ENCODE measurements around the gene OR1Q1. TPM values are rescaled to one million over a fixed set of nuclear protein-coding genes. Genes with fewer than 3 reads are reported as not detected.

Gene OR1Q1
- total RNA-seq, 1 experiment from 2014 or later = not detected

DNA sequence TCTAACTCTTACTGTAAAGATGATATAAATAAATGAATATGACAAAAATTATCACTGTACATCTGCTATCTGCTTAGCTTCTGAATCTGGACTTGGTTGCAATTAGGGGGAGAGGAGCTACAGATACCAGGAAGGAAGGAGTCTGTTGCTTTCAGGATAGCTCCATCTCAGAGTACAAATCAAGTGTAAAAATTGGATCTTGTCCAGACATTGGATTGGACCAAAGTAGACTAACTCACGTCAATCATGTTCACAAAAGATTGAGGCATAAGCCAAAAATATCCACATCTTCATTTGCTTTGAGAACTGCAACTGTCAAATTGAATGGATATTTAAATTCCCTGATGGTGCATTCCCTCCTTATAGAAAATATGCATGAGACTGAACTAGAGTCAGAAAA, 8.8 kb upstream of the OR1Q1 start (continued):
- TF ChIP-seq, protein P1, sequence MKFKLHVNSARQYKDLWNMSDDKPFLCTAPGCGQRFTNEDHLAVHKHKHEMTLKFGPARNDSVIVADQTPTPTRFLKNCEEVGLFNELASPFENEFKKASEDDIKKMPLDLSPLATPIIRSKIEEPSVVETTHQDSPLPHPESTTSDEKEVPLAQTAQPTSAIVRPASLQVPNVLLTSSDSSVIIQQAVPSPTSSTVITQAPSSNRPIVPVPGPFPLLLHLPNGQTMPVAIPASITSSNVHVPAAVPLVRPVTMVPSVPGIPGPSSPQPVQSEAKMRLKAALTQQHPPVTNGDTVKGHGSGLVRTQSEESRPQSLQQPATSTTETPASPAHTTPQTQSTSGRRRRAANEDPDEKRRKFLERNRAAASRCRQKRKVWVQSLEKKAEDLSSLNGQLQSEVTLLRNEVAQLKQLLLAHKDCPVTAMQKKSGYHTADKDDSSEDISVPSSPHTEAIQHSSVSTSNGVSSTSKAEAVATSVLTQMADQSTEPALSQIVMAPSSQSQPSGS (CRISPR knock-in tag; IDR thresholded peaks at IDR 0.05; ENCODE audit: borderline replicate concordance, low read depth) = no peak
- TF ChIP-seq EMX1 (CRISPR knock-in tag; IDR thresholded peaks at IDR 0.05) (no peak), ZNF671 (CRISPR knock-in tag; IDR thresholded peaks at IDR 0.05) (no peak), SMAD4 (CRISPR knock-in tag; IDR thresholded peaks at IDR 0.05) (no peak), ZNF232 (CRISPR knock-in tag; IDR thresholded peaks at IDR 0.05) (no peak), KAT7 (CRISPR knock-in tag; IDR thresholded peaks at IDR 0.05; ENCODE audit: borderline replicate concordance) (no peak), JAZF1 (CRISPR knock-in tag; IDR thresholded peaks at IDR 0.05) (no peak)
- TF ChIP-seq, protein P2, sequence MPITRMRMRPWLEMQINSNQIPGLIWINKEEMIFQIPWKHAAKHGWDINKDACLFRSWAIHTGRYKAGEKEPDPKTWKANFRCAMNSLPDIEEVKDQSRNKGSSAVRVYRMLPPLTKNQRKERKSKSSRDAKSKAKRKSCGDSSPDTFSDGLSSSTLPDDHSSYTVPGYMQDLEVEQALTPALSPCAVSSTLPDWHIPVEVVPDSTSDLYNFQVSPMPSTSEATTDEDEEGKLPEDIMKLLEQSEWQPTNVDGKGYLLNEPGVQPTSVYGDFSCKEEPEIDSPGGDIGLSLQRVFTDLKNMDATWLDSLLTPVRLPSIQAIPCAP (CRISPR knock-in tag; IDR thresholded peaks at IDR 0.05) = no peak

DNA sequence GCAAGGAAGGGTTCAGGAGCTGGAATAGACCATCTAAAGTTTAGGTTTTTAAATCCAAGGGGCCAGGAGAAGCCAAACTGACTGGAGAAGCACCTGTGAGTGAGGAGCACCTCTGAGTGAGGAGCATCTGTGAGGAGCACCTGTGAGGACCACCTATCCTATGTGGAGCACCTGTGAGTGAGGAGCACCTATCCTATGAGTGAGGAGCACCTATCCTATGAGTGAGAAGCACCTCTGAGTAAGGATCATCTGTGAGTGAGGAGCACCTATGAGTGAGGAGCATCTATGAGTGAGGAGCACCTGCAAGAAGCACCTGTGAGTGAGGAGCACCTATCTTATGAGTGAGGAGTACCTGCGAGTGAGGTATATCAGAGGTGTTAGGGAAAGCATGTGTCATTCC, 8.0 kb upstream of the OR1Q1 start:
- ATAC-seq = no peak
- H3K27ac Mint-ChIP-seq = no peak overlapping the region
- no peaks in the 10 kb centered on the region for H3K4me1 Mint-ChIP-seq
- ChIA-PET CTCF (no interaction called here), POLR2A (no interaction called here)
- peaks cover 29% of the 10 kb centered on the region for H3K36me3 Mint-ChIP-seq
- peaks cover 88% of the 10 kb centered on the region for H3K9me3 Mint-ChIP-seq
- no peak for DNase-seq (ENCODE audit: low spot score)
- H3K27me3 Mint-ChIP-seq (ENCODE audit: low read depth) = peaks cover 4% of the 10 kb centered on the region
- H3K4me3 Mint-ChIP-seq = no peak overlapping the region
- TF ChIP-seq RORB (CRISPR knock-in tag; IDR thresholded peaks at IDR 0.05) (no peak), ZNF138 (CRISPR knock-in tag; conservative IDR thresholded peaks at IDR 0.05) (no peak), JAZF1 (CRISPR knock-in tag; IDR thresholded peaks at IDR 0.05) (no peak), GABPB1 (CRISPR knock-in tag; IDR thresholded peaks at IDR 0.05) (no peak)
- TF ChIP-seq, protein P3, sequence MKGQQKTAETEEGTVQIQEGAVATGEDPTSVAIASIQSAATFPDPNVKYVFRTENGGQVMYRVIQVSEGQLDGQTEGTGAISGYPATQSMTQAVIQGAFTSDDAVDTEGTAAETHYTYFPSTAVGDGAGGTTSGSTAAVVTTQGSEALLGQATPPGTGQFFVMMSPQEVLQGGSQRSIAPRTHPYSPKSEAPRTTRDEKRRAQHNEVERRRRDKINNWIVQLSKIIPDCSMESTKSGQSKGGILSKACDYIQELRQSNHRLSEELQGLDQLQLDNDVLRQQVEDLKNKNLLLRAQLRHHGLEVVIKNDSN (CRISPR knock-in tag; IDR thresholded peaks at IDR 0.05) = no peak
- TF ChIP-seq, protein P4, sequence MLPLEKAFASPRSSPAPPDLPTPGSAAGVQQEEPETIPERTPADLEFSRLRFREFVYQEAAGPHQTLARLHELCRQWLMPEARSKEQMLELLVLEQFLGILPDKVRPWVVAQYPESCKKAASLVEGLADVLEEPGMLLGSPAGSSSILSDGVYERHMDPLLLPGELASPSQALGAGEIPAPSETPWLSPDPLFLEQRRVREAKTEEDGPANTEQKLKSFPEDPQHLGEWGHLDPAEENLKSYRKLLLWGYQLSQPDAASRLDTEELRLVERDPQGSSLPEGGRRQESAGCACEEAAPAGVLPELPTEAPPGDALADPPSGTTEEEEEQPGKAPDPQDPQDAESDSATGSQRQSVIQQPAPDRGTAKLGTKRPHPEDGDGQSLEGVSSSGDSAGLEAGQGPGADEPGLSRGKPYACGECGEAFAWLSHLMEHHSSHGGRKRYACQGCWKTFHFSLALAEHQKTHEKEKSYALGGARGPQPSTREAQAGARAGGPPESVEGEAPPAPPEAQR (CRISPR knock-in tag; IDR thresholded peaks at IDR 0.05) = no peak
- TF ChIP-seq, protein P5, sequence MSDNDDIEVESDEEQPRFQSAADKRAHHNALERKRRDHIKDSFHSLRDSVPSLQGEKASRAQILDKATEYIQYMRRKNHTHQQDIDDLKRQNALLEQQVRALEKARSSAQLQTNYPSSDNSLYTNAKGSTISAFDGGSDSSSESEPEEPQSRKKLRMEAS (CRISPR knock-in tag; IDR thresholded peaks at IDR 0.05) = no peak
- TF ChIP-seq, protein P6, sequence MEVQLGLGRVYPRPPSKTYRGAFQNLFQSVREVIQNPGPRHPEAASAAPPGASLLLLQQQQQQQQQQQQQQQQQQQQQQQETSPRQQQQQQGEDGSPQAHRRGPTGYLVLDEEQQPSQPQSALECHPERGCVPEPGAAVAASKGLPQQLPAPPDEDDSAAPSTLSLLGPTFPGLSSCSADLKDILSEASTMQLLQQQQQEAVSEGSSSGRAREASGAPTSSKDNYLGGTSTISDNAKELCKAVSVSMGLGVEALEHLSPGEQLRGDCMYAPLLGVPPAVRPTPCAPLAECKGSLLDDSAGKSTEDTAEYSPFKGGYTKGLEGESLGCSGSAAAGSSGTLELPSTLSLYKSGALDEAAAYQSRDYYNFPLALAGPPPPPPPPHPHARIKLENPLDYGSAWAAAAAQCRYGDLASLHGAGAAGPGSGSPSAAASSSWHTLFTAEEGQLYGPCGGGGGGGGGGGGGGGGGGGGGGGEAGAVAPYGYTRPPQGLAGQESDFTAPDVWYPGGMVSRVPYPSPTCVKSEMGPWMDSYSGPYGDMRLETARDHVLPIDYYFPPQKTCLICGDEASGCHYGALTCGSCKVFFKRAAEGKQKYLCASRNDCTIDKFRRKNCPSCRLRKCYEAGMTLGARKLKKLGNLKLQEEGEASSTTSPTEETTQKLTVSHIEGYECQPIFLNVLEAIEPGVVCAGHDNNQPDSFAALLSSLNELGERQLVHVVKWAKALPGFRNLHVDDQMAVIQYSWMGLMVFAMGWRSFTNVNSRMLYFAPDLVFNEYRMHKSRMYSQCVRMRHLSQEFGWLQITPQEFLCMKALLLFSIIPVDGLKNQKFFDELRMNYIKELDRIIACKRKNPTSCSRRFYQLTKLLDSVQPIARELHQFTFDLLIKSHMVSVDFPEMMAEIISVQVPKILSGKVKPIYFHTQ (CRISPR knock-in tag; IDR thresholded peaks at IDR 0.05) = no peak
- TF ChIP-seq, protein P7, sequence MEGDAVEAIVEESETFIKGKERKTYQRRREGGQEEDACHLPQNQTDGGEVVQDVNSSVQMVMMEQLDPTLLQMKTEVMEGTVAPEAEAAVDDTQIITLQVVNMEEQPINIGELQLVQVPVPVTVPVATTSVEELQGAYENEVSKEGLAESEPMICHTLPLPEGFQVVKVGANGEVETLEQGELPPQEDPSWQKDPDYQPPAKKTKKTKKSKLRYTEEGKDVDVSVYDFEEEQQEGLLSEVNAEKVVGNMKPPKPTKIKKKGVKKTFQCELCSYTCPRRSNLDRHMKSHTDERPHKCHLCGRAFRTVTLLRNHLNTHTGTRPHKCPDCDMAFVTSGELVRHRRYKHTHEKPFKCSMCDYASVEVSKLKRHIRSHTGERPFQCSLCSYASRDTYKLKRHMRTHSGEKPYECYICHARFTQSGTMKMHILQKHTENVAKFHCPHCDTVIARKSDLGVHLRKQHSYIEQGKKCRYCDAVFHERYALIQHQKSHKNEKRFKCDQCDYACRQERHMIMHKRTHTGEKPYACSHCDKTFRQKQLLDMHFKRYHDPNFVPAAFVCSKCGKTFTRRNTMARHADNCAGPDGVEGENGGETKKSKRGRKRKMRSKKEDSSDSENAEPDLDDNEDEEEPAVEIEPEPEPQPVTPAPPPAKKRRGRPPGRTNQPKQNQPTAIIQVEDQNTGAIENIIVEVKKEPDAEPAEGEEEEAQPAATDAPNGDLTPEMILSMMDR (IDR thresholded peaks at IDR 0.05) = no peak
- TF ChIP-seq, protein P1 (CRISPR knock-in tag; IDR thresholded peaks at IDR 0.05; ENCODE audit: borderline replicate concordance, low read depth) = no peak
- TF ChIP-seq, protein P8, sequence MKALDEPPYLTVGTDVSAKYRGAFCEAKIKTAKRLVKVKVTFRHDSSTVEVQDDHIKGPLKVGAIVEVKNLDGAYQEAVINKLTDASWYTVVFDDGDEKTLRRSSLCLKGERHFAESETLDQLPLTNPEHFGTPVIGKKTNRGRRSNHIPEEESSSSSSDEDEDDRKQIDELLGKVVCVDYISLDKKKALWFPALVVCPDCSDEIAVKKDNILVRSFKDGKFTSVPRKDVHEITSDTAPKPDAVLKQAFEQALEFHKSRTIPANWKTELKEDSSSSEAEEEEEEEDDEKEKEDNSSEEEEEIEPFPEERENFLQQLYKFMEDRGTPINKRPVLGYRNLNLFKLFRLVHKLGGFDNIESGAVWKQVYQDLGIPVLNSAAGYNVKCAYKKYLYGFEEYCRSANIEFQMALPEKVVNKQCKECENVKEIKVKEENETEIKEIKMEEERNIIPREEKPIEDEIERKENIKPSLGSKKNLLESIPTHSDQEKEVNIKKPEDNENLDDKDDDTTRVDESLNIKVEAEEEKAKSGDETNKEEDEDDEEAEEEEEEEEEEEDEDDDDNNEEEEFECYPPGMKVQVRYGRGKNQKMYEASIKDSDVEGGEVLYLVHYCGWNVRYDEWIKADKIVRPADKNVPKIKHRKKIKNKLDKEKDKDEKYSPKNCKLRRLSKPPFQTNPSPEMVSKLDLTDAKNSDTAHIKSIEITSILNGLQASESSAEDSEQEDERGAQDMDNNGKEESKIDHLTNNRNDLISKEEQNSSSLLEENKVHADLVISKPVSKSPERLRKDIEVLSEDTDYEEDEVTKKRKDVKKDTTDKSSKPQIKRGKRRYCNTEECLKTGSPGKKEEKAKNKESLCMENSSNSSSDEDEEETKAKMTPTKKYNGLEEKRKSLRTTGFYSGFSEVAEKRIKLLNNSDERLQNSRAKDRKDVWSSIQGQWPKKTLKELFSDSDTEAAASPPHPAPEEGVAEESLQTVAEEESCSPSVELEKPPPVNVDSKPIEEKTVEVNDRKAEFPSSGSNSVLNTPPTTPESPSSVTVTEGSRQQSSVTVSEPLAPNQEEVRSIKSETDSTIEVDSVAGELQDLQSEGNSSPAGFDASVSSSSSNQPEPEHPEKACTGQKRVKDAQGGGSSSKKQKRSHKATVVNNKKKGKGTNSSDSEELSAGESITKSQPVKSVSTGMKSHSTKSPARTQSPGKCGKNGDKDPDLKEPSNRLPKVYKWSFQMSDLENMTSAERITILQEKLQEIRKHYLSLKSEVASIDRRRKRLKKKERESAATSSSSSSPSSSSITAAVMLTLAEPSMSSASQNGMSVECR (CRISPR knock-in tag; IDR thresholded peaks at IDR 0.05; ENCODE audit: borderline replicate concordance) = no peak

All from WTC11 (cell line).